Endometrium (tissue), 2 donors: Measurements from ENCODE around the gene C2orf42.
"Not testable (repeated sequence)": the region's sequence is repeated elsewhere in the genome, so short reads cannot be mapped to it uniquely, and the experiment has no call there.

Experiments
- FAIRE-seq: peaks from 2 replicates; lab custom pipeline; 2012; peaks lifted over from hg19 to GRCh38; lab: Jason Lieb, UNC
- donor health status: control.
- donor health status: control.

The C2orf42 gene

DNA sequence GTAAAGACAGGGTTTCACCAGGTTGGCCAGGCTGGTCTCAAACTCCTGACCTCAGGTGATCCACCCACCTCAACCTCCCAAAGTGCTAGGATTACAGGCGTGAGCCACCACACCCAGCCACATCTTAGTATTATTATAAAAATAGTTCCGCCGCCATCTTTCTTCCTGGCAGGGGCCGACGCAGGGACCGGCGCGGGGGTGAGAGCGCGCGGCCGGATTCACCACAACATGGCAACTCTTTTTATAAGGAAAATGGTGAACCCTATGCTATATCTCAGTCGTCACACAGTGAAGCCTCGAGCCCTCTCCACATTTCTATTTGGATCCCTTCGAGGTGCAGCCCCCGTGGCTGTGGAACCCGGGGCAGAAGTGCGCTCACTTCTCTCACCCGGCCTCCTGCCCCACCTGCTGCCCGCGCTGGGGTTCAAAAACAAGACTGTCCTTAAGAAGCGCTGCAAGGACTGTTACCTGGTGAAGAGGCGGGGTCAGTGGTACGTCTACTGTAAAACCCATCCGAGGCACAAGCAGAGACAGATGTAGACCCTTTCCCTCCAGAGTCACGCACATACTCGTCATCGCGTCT, 88.4 kb downstream of the C2orf42 start:
- not testable (repeated sequence) for FAIRE-seq

GRCh38 chr2:70101686-70102085, 89.1 kb downstream of the C2orf42 start:
- FAIRE-seq, result not testable (repeated sequence)

DNA sequence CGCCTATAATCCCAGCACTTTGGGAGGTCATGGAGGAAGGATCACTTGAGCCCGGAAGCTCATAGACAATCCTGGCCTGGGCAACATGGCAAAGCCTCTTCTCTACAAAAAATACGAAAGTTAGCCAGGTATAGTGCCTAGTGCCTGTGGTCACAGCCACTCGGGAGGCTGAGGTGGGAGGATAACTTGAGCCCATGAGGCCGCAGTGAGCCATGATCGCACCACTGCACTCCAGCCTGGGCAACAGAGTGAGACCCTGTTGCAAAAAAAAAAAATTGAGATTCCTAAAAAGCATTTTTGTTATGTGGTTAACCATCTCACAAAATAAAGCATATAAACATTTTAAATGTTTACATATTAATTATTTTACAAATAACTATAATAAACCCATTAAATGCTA, 89.6 kb downstream of the C2orf42 start:
- no peak for FAIRE-seq
